GM21423 (cell line): Measurements from ENCODE around the gene GPC6.

ENCODE experiments used
- ATAC-seq: cut with Tn5 transposase; IDR thresholded peaks from one replicate; pipeline ENCODE4 v1.9.1; 2021; ENCODE audit warnings: mild to moderate bottlenecking, moderate library complexity; ENCODE audit not compliant: unreplicated experiment

Gene GPC6

GRCh38 chr13:94073007-94073744 lies 846.6 kb downstream of the GPC6 start:
- ATAC-seq: no peak

- ATAC-seq: no peak
Measured at GRCh38 chr13:94079876-94080275, 853.3 kb downstream of the GPC6 start.

GRCh38 chr13:94080527-94080926 lies 853.9 kb downstream of the GPC6 start:
- ATAC-seq: no peak

- no peak for ATAC-seq
Measured at GRCh38 chr13:94087100-94087499, 860.5 kb downstream of the GPC6 start.

- ATAC-seq: no peak
Measured at GRCh38 chr13:94088742-94089141, 862.1 kb downstream of the GPC6 start.

- ATAC-seq: no peak
Measured at GRCh38 chr13:94090773-94091480, 864.3 kb downstream of the GPC6 start.

GRCh38 chr13:94093652-94094315 lies 867.2 kb downstream of the GPC6 start:
- no peak for ATAC-seq

GRCh38 chr13:94109715-94110374 lies 883.2 kb downstream of the GPC6 start:
- ATAC-seq: no peak

- ATAC-seq: no peak
Measured at GRCh38 chr13:94112227-94112626, 885.6 kb downstream of the GPC6 start.

GRCh38 chr13:94112731-94113130 lies 886.1 kb downstream of the GPC6 start:
- no peak for ATAC-seq

- ATAC-seq: no peak
Measured at GRCh38 chr13:94113245-94113644, 886.6 kb downstream of the GPC6 start.

GRCh38 chr13:94114166-94114565 lies 887.6 kb downstream of the GPC6 start:
- ATAC-seq: no peak

- no peak for ATAC-seq
Measured at GRCh38 chr13:94115054-94115453, 888.4 kb downstream of the GPC6 start.

- ATAC-seq: no peak
Measured at GRCh38 chr13:94119360-94119936, 892.8 kb downstream of the GPC6 start.

GRCh38 chr13:94120878-94121277 lies 894.3 kb downstream of the GPC6 start:
- ATAC-seq: no peak

GRCh38 chr13:94121686-94122085 lies 895.1 kb downstream of the GPC6 start:
- ATAC-seq: no peak

GRCh38 chr13:94122300-94122915 lies 895.8 kb downstream of the GPC6 start:
- ATAC-seq: no peak

- ATAC-seq: no peak
Measured at GRCh38 chr13:94123557-94123956, 897.0 kb downstream of the GPC6 start.

GRCh38 chr13:94128430-94128829 lies 901.8 kb downstream of the GPC6 start:
- ATAC-seq: no peak

GRCh38 chr13:94129490-94129894 lies 902.9 kb downstream of the GPC6 start:
- ATAC-seq: no peak

GRCh38 chr13:94138831-94139230 lies 912.2 kb downstream of the GPC6 start:
- no peak for ATAC-seq
